Adrenal gland (tissue), 5 donors: ENCODE results near the gene SPINT1.

Experiments used
- CTCF ChIP-seq, 6 experiments: fragments of 450-650 bp in 4 of 6; fragments of 200-600 bp in 2 of 6; sonication (generic) in 1 of 6; IDR thresholded peaks; 1 replicate in 5 of 6; 2 replicates in 1 of 6; pipeline versions ENCODE4 v1.5.1 to v1.8.0; 2016 to 2021; ENCODE audit warnings: antibody characterized with exemption in 6 of 6, mild to moderate bottlenecking in 2 of 6, moderate library complexity in 1 of 6
- POLR2A ChIP-seq, 2 donors: fragments of 450-650 bp; IDR thresholded peaks; one replicate each; pipeline ENCODE4 v1.6.1; 2017; ENCODE audit warnings: antibody characterized with exemption in 2 of 2, mild to moderate bottlenecking in 2 of 2, moderate library complexity in 1 of 2
- donor health status: DM: no; HTN: no; CAD: no.

DNA sequence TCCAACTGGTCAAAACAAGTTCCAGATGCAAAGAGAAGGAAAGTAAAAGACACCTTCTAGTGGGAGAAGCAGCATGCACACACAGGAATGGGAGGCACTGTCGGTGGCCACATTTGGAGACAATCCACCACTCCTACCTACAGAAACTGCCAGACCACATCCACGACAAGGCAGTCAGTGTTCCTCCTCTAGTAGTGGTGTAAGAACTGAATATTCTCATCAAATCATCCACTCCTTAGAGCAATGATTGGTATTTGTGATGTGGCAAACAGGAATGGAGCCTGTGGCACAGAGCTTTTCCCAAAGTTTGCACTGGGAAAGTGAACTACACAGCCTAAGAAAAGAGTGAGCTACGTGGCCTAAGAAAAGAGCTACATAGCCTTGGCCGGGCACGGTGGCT, 5.1 kb upstream of the SPINT1 start:
- TF ChIP-seq CTCF (IDR thresholded peaks at IDR 0.05), result no peak
- no peak for TF ChIP-seq POLR2A (IDR thresholded peaks at IDR 0.05)
